Nephron progenitor cell (in vitro differentiated cells): ENCODE measurements around the gene TXNL1.

Experiments
- DNase-seq: peaks from one replicate; pipeline ENCODE4 v3.0.0; 2021
- H3K27ac Mint-ChIP-seq: 2 replicates; pipeline ENCODE4 v1.8.0; 2021; ENCODE audit warnings: mild to moderate bottlenecking, moderate library complexity, mixed read lengths
- H3K27me3 Mint-ChIP-seq: 2 replicates; pipeline ENCODE4 v1.8.0; 2021; ENCODE audit warnings: mild to moderate bottlenecking, low read depth, mixed read lengths; ENCODE audit not compliant: poor library complexity
- H3K36me3 Mint-ChIP-seq: 2 replicates; pipeline ENCODE4 v1.8.0; 2021; ENCODE audit warnings: low read depth, mixed read lengths
- H3K4me1 Mint-ChIP-seq: 2 replicates; pipeline ENCODE4 v1.8.0; 2021; ENCODE audit warnings: mixed read lengths
- H3K4me3 Mint-ChIP-seq: 2 replicates; pipeline ENCODE4 v1.8.0; 2021; ENCODE audit warnings: mild to moderate bottlenecking, moderate library complexity, mixed read lengths
- H3K9me3 Mint-ChIP-seq: 2 replicates; pipeline ENCODE4 v1.8.0; 2021; ENCODE audit warnings: mild to moderate bottlenecking, moderate library complexity, mixed read lengths
- TF ChIP-seq, protein P1 (sequence below): fragments of 200-600 bp; sonication (generic); IDR thresholded peaks from 2 replicates; pipeline ENCODE4 v1.5.0; 2021; ENCODE audit warnings: antibody characterized with exemption

TXNL1 gene

DNA sequence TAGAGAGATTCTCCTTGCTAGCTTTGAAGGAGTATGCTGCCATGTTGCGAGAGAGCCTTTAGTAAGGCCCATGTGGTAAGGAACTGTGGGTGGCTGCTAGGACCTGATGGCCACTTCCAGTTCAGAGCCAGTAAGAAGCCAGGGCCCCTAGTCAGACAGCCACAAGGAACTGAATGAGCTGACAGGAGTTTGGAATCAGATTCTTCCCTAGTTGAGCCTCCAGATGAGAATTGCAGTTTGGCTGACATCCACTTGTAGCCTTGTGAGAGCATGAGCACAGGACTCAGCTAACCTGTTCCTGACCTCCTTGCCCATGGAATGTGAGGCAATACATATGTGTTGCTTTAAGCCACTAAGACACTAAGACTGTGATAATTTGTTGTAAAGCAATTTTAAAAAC, 11.6 kb upstream of the TXNL1 start:
- H3K4me3 Mint-ChIP-seq: no peak overlapping the region
- H3K27ac Mint-ChIP-seq: no peak overlapping the region
- TF ChIP-seq, protein P1, sequence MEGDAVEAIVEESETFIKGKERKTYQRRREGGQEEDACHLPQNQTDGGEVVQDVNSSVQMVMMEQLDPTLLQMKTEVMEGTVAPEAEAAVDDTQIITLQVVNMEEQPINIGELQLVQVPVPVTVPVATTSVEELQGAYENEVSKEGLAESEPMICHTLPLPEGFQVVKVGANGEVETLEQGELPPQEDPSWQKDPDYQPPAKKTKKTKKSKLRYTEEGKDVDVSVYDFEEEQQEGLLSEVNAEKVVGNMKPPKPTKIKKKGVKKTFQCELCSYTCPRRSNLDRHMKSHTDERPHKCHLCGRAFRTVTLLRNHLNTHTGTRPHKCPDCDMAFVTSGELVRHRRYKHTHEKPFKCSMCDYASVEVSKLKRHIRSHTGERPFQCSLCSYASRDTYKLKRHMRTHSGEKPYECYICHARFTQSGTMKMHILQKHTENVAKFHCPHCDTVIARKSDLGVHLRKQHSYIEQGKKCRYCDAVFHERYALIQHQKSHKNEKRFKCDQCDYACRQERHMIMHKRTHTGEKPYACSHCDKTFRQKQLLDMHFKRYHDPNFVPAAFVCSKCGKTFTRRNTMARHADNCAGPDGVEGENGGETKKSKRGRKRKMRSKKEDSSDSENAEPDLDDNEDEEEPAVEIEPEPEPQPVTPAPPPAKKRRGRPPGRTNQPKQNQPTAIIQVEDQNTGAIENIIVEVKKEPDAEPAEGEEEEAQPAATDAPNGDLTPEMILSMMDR: no peak
- H3K9me3 Mint-ChIP-seq: peaks cover 20% of the 10 kb centered on the region
- H3K36me3 Mint-ChIP-seq: peaks cover 22% of the 10 kb centered on the region
- H3K4me1 Mint-ChIP-seq: peaks cover 23% of the 10 kb centered on the region
- H3K27me3 Mint-ChIP-seq: peaks cover 17% of the 10 kb centered on the region
- DNase-seq: no peak

DNA sequence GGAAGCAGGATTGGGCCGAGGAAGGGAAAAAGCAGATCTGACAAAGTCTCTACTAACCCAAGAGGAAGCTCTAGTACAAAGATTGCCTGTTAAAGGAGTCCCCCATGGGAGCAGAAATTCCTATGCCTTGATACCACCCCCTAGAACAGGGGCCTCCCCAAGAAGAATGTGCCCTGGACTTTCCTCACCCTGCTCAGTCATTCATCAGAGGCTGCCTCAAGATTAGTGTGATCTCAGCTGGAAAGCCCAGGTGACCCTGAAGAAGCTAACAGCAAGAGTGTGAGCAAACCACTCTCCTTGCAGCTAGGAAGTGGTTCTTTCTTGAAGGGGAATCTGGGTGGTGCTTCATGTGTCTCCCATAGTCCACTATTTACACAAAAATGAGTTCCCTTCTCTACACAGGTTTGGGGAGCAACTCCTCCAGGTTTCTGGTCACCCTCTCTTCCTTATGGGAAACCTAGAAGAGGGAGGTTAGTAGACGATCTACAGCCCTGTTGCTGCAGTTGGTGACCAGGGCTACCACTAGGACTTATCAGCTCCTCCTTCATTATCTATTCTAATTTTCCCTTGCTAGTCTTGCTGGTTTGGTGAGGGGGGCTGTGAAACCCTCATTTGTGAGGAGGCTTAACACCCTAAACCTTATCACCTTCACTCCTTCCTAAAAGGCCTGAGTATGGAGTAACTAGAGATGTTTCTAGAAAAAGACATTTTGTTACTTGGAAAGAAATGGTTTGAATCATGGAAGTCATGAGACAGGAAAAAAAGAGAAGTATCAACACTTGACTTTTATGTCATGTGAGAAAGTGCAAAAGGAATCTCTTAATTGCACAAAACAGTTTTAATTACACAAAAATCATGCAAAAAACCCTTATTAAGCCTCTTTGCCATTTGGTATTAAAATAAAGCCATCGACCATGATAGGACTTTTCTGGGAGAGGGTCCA, 9.8 kb upstream of the TXNL1 start:
- TF ChIP-seq, protein P1: no peak
- peaks cover 23% of the 10 kb centered on the region for H3K4me1 Mint-ChIP-seq
- H3K27ac Mint-ChIP-seq: no peak overlapping the region
- peaks cover 4% of the 10 kb centered on the region for H3K9me3 Mint-ChIP-seq
- peaks cover 14% of the 10 kb centered on the region for H3K27me3 Mint-ChIP-seq
- no peak overlapping the region for H3K4me3 Mint-ChIP-seq
- peaks cover 6% of the 10 kb centered on the region for H3K36me3 Mint-ChIP-seq
- no peak for DNase-seq

DNA sequence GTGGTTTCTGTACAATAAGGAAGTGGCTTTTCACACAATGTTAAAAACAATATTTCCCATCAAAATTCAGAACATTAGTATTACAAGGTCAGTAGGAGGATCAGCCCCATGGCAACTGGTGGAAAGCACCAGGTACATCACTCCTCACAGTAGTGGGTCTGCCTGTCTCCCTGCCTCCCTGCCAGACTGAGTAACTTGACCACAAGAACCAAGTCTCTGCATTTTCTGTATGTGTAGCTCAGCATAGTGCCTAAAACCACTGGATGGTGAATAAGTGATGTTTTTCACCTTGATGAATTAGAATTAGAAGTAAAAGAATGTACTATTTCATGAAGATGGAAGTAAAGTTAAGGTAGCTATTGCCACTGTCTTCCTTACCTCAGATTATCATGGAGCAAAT, 8.7 kb upstream of the TXNL1 start:
- Mint-ChIP-seq H3K27me3 (peaks cover 14% of the 10 kb centered on the region), H3K9me3 (no peaks in the 10 kb centered on the region), H3K4me3 (no peak overlapping the region), H3K4me1 (peaks cover 14% of the 10 kb centered on the region), H3K36me3 (no peaks in the 10 kb centered on the region), H3K27ac (no peak overlapping the region)
- TF ChIP-seq, protein P1: no peak
- DNase-seq: no peak

DNA sequence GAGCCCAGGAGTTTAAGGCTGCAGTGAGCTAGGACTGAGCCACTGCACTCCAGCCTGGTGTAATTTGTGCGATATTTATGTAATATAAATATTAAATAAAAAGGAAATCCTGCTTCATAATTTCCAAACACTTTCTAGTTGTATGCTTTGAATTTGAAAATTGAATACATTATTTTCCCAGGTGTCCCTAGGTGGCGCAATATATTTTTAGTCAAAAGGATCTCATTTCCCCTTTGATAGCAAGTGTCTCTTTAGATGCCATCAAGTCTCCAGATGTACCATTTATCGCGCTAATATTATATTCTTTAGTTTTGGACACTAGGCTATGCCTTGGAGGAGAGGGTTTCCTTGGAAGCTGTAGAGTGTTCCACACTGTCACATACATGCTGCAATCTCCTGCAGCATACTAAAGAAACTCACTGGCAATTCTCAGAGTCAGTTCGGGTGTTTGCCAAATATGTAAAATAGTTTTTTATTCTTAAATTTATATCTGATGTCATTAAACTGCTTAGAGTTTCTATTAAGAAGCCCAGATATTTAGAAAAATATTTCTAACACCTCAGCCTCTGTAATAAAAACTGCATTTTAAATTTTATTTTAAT, 7.1 kb upstream of the TXNL1 start:
- Mint-ChIP-seq H3K36me3 (no peaks in the 10 kb centered on the region), H3K4me1 (peaks cover 2% of the 10 kb centered on the region), H3K9me3 (no peaks in the 10 kb centered on the region), H3K27me3 (peaks cover 13% of the 10 kb centered on the region), H3K27ac (no peak overlapping the region), H3K4me3 (no peak overlapping the region)
- DNase-seq: no peak
- TF ChIP-seq, protein P1: peak; percentile 33

DNA sequence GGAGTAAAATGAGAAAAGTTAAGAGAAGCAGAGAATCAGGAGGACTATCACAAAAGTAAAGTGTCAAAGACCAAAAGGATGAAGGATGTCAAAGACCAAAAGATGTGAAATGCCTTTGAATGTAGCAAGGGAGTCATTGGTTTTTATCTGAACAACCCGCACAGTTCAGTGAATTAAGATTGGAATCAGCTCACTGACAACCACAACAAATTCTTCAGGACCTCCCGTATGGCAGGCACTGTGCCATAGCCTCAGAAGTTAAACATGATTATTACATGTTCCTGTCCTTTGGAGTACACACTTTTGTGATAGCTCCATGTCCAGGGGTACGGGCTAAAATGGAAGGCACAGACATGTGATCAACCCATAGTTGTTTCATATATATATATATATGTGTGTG, 5.0 kb upstream of the TXNL1 start:
- Mint-ChIP-seq H3K4me3 (no peak overlapping the region), H3K27ac (no peak overlapping the region), H3K36me3 (peaks cover 10% of the 10 kb centered on the region), H3K9me3 (peaks cover 10% of the 10 kb centered on the region), H3K27me3 (peaks cover 20% of the 10 kb centered on the region), H3K4me1 (peaks cover 10% of the 10 kb centered on the region)
- TF ChIP-seq, protein P1: no peak
- DNase-seq: no peak
